Measurements from ENCODE around the gene CHST13.

GRCh38 chr3:126533506-126533905, 9.6 kb downstream of the CHST13 start:
- TF ChIP-seq POLR2A (IDR thresholded peaks at IDR 0.05; ENCODE audit: low read length): no peak
- no peak for TF ChIP-seq GATA1 (IDR thresholded peaks at IDR 0.05; ENCODE audit: low read depth, low read length)
